NCI-H748 (cell line): ENCODE results near the gene WBP1.
"Not testable (repeated sequence)": the region's sequence is repeated elsewhere in the genome, so short reads cannot be mapped to it uniquely, and the experiment has no call there.

Experiments used
- DNase-seq: peaks from one replicate; lab custom pipeline; 2025; ENCODE audit not compliant: unreplicated experiment; lab: John Stamatoyannopoulos, UW

WBP1 gene

DNA sequence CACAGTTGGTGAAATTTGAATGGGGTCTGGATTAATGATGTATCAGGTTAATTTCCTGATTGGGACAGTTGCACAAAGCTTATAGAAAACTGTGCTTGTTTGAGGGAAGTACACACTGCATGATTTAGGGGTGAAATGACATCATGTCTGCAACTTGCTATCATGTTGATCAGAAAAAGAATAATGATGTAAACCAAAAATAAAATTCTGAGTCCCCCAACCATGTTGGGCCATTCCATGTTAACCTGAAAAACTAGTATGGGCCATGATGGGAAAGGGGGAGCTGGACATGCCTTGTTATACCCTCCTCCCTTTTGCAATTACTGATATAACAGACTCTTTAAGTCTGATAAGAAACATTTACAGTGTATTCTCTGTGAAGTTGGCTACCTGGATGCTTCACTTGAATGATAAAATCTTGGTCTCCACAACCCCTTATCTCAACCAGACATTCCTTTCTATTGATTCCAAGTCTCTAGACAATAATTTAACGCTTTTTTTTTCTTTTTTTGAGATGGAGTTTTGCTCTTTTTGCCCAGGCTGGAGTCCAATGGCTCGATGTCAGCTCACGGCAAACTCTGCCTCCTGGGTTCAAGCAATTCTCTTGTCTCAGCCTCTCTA is 7.6 kb upstream of the WBP1 start:
- no peak for DNase-seq

- peak; percentile 95 for DNase-seq
Observed at GRCh38 chr2:74454654-74455511, 3.4 kb upstream of the WBP1 start, which contains the start of gene INO80B. Gene INO80B, plus strand, starts transcription at chr2:74455087. Its CDS starts 30 bp downstream, at chr2:74455117.

DNA sequence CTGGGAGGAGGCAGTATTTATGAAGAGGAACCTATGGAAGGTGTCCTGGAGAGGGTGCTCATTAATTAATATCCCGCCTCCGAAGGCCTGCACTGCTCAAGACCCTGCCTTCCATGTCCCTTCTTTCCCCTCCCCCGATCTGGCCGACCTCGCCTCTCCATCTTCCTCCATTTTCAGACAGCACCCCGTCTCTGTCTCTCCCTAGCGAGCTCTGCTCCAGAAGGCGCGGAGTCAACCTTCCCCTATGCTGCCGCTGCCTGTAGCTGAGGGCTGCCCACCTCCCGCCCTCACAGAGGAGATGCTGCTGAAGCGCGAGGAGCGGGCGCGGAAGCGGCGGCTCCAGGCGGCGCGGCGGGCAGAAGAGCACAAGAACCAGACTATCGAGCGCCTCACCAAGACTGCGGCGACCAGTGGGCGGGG is 1.1 kb upstream of the WBP1 start:
- DNase-seq = no peak

DNA sequence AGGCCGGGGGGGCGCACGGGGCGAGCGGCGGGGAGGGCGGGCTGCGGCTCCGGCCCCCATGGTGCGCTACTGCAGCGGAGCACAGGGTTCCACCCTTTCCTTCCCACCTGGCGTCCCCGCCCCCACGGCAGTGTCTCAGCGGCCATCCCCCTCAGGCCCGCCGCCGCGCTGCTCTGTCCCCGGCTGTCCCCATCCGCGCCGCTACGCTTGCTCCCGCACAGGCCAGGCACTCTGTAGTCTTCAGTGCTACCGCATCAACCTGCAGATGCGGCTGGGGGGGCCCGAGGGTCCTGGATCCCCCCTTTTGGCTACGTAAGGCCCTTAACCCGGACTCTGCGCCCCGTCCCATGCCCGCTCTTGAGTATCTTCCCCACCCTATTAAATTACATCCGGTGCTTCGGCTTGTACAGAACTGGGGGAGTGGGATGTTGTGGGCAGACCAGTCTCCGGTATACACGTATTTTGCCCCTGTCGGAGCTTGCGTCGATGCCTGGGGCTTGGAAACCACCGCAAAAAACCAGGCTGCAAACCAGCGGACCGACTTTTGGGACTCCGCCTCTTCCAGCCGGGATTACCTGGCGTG is 598 bp upstream of the WBP1 start:
- peak; percentile 86 for DNase-seq

- DNase-seq = peak; percentile 14
Observed at GRCh38 chr2:74458938-74459363, 713 bp downstream of the WBP1 start.

- not testable (repeated sequence) for DNase-seq
Observed at GRCh38 chr2:74459503-74460118, 1.4 kb downstream of the WBP1 start.

DNA sequence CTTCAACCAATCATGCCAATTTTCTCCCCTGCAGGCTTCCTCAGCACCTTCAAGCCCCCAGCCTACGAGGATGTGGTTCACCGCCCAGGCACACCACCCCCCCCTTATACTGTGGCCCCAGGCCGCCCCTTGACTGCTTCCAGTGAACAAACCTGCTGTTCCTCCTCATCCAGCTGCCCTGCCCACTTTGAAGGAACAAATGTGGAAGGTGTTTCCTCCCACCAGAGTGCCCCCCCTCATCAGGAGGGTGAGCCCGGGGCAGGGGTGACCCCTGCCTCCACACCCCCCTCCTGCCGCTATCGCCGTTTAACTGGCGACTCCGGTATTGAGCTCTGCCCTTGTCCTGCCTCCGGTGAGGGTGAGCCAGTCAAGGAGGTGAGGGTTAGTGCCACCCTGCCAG is 1.9 kb downstream of the WBP1 start:
- not testable (repeated sequence) for DNase-seq

GRCh38 chr2:74461187-74462053 is 3.2 kb downstream of the WBP1 start:
- DNase-seq = peak; percentile 6

GRCh38 chr2:74462054-74462785 is 4.0 kb downstream of the WBP1 start:
- DNase-seq = no peak

DNA sequence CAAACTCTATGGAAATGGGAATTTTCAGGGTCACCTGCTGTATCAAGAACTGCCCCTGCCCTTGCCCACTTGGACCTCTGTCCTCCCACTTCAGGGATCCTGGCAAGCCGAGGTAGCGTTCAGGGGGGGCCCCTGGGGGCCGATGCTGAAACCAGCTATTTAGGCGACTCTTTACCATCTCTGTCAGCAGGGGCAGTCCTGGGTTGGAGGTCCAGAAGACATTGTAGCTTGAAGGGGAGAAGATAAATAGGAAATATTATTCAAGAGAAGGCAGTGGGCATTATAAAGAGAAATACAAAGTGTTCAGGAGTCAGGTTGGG is 4.5 kb downstream of the WBP1 start:
- no peak for DNase-seq

GRCh38 chr2:74464406-74464805 is 6.2 kb downstream of the WBP1 start:
- no peak for DNase-seq

GRCh38 chr2:74470742-74471141 is 12.5 kb downstream of the WBP1 start:
- not testable (repeated sequence) for DNase-seq

- no peak for DNase-seq
Observed at GRCh38 chr2:74471332-74472065, 13.3 kb downstream of the WBP1 start.

DNA sequence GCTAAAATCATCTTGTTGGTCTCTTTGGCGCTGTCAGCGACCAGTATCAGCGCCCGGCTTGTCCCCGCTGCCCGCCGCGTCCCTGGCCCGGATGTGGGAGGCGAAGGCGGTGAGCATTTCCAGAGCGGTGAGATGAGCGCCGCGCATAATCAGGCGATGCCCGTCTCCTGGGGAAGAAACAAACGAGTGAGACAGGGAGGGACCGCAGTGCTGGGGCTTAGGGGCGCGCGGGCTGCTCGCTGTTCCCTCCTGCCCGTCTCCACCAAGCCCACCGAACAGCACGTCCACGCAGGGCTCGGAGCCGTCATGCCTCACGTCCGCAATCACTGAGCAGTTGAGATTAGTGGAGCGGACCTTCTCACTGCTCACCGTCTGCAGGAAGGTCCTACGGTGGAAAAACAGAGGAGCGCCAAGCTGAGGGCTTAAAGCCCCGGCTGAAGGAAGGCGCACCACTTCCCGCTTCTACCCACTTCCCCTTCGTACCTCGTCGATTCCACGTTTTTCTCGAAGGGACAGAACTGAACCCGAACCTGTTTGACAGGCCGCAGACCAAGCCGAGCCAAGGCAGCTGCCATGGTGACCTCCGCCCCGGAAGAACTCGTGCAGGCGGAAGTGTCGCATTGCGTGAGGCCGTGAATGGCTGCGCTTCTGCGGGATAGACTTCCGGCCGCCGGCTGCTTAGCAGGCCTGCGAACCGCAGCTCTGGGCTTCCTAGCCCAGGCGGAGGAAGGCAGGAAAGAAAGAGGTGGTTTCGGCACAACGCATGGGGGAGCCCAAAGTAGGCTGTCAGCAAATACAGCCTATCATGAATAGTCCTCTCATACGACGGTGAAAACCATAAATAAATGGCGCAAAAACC is 14.1 kb downstream of the WBP1 start, which contains the start of gene MRPL53:
TSS of gene MRPL53 (minus strand) at position 595 of the 859 bp plus-strand sequence. CDS start at position 575, 20 bp downstream.
- peak; percentile 91 for DNase-seq

- no peak for DNase-seq
Observed at GRCh38 chr2:74472945-74473258, 14.7 kb downstream of the WBP1 start.

- DNase-seq = no peak
Observed at GRCh38 chr2:74474481-74474880, 16.2 kb downstream of the WBP1 start.

DNA sequence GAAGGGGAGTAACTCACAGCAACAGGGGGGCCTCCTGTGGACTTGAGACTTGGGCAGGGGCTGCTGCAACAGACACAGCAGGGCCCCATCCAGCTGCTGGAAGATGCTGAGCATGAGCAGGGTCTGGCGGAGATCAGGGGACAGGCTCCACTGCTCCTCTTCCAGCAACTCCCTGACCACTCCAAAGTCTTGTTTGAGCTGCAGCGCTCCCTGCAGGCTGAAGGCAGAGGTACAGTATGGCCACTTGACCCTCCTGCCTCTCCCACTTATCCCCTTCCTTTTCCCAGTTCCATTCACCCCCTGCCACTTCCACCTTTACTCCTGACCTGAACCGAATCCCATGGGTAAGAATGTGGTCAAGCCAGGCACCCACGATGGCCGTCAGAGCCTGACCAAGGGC is 16.7 kb downstream of the WBP1 start:
- peak; percentile 3 for DNase-seq

- no peak for DNase-seq
Observed at GRCh38 chr2:74481431-74481830, 23.2 kb downstream of the WBP1 start.
